Activated CD8-positive, alpha-beta memory T cell treated with anti-CD3 and anti-CD28 coated beads, Interleukin-2, amount 50 U/mL, for 4 hours (primary cell): Measurements from ENCODE around the gene C17orf67.

Experiments
- DNase-seq: peaks from one replicate; pipeline ENCODE4 v3.0.0-alpha.2; 2020

The C17orf67 gene

GRCh38 chr17:56804454-56804853 lies 29.3 kb downstream of the C17orf67 start:
- no peak for DNase-seq

- no peak for DNase-seq
These were observed 30.6 kb downstream of the C17orf67 start for GRCh38 chr17:56803071-56803470.

GRCh38 chr17:56801459-56802178 lies 32.1 kb downstream of the C17orf67 start:
- no peak for DNase-seq

- no peak for DNase-seq
These were observed 34.8 kb downstream of the C17orf67 start for GRCh38 chr17:56798916-56799315.

- no peak for DNase-seq
These were observed 37.2 kb downstream of the C17orf67 start for GRCh38 chr17:56796536-56796935.

GRCh38 chr17:56795221-56795865 lies 38.4 kb downstream of the C17orf67 start:
- DNase-seq, result no peak

GRCh38 chr17:56793957-56794356 lies 39.8 kb downstream of the C17orf67 start:
- DNase-seq, result no peak

- no peak for DNase-seq
These were observed 40.2 kb downstream of the C17orf67 start for GRCh38 chr17:56793531-56793930.

- no peak for DNase-seq
These were observed 41.5 kb downstream of the C17orf67 start for GRCh38 chr17:56792267-56792666.

- peak; percentile 32 for DNase-seq
These were observed 46.7 kb downstream of the C17orf67 start for GRCh38 chr17:56786989-56787482.

- DNase-seq, result no peak
These were observed 47.6 kb downstream of the C17orf67 start for GRCh38 chr17:56785997-56786680.

- no peak for DNase-seq
These were observed 48.3 kb downstream of the C17orf67 start for GRCh38 chr17:56785405-56785804.

GRCh38 chr17:56782338-56782737 lies 51.4 kb downstream of the C17orf67 start:
- DNase-seq, result no peak

- no peak for DNase-seq
These were observed 51.8 kb downstream of the C17orf67 start for GRCh38 chr17:56781906-56782305.

GRCh38 chr17:56779898-56780777 lies 53.6 kb downstream of the C17orf67 start:
- peak; percentile 86 for DNase-seq

- DNase-seq, result no peak
These were observed 54.4 kb downstream of the C17orf67 start for GRCh38 chr17:56779322-56779721.

- no peak for DNase-seq
These were observed 54.8 kb downstream of the C17orf67 start for GRCh38 chr17:56778898-56779297.

- no peak for DNase-seq
These were observed 55.9 kb downstream of the C17orf67 start for GRCh38 chr17:56777859-56778258.

GRCh38 chr17:56774650-56775049 lies 59.1 kb downstream of the C17orf67 start:
- no peak for DNase-seq

GRCh38 chr17:56773124-56773523 lies 60.6 kb downstream of the C17orf67 start:
- DNase-seq, result no peak

- no peak for DNase-seq
These were observed 61.3 kb downstream of the C17orf67 start for GRCh38 chr17:56772442-56772841.

GRCh38 chr17:56771975-56772374 lies 61.7 kb downstream of the C17orf67 start:
- DNase-seq, result no peak

GRCh38 chr17:56771563-56771962 lies 62.2 kb downstream of the C17orf67 start:
- DNase-seq, result no peak
